Measurements from ENCODE around the gene BCLAF1.

DNA sequence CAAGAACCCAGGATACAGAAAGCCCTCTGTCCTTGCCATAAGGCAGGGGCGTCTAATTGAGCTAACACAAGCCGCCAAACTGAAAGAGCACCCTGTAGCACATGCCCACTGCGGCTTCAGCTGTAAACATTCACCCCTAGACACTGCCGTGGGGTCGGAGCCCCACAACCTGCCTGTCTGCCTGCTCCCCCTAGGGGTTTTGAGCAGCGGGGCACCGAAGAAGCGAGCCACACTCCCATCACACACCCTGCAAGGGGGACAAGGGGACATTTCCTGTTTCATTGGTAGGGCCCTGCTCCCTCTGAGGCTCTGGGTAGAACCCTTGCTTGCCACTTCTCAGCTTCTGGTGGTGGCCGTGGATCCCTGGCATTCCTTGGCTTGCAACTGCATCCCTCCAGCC is 45.2 kb upstream of the BCLAF1 start:
- TF ChIP-seq, protein P1, sequence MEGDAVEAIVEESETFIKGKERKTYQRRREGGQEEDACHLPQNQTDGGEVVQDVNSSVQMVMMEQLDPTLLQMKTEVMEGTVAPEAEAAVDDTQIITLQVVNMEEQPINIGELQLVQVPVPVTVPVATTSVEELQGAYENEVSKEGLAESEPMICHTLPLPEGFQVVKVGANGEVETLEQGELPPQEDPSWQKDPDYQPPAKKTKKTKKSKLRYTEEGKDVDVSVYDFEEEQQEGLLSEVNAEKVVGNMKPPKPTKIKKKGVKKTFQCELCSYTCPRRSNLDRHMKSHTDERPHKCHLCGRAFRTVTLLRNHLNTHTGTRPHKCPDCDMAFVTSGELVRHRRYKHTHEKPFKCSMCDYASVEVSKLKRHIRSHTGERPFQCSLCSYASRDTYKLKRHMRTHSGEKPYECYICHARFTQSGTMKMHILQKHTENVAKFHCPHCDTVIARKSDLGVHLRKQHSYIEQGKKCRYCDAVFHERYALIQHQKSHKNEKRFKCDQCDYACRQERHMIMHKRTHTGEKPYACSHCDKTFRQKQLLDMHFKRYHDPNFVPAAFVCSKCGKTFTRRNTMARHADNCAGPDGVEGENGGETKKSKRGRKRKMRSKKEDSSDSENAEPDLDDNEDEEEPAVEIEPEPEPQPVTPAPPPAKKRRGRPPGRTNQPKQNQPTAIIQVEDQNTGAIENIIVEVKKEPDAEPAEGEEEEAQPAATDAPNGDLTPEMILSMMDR (IDR thresholded peaks at IDR 0.05), result no peak
- no peak for TF ChIP-seq POLR2A (IDR thresholded peaks at IDR 0.05)
- TF ChIP-seq POLR2AphosphoS5 (IDR thresholded peaks at IDR 0.05), result no peak
